ENCODE results near the gene GNA12. TPM values are rescaled to one million over a fixed set of nuclear protein-coding genes. Genes with fewer than 3 reads are reported as not detected.
A peak's percentile ranks its signal among the peaks of the same experiment; 100 is the strongest.

GNA12 gene
- total and polyA plus RNA-seq, 2 of the 4 experiments (the other 2 are of a cell fraction), result 14.3 to 93.9 TPM

- peak overlapping the region; percentile 68; the same call in 1 of the 2 replicates for H2BK120ac ChIP-seq (ENCODE audit: low read depth, low read length)
- H2AFZ ChIP-seq (replicated peaks; ENCODE audit: low read length, poor library complexity), result no peak overlapping the region
- DNase-seq, result no peak
- peak overlapping the region; percentile 78; the same call in 1 of the 2 replicates for H2AK5ac ChIP-seq (ENCODE audit: low read depth, low read length)
- peak overlapping the region; percentile 49 for H3K4ac ChIP-seq (ENCODE audit: low read depth, low read length)
- no peak for TF ChIP-seq RCOR1 (IDR thresholded peaks at IDR 0.05; ENCODE audit: insufficient replicate concordance, low read length)
- no peak for TF ChIP-seq CEBPB (IDR thresholded peaks at IDR 0.05; ENCODE audit: low read depth, low read length)
- no peak for TF ChIP-seq CTCF (conservative IDR thresholded peaks at IDR 0.05; ENCODE audit: low read depth, low read length)
- no peak for TF ChIP-seq MXI1 (IDR thresholded peaks at IDR 0.05; ENCODE audit: borderline replicate concordance, low read depth, low read length)
- peak overlapping the region in 1 of 2 experiments; percentile 22; a peak in 2 of 4 replicates for H4K8ac ChIP-seq (ENCODE audit: low read depth in 2 of 2, low read length in 2 of 2)
- peak overlapping the region; percentile 44; the same call in 1 of the 2 replicates for H3K27ac ChIP-seq (ENCODE audit: insufficient read depth, low read length)
- no peak for ATAC-seq (ENCODE audit: low read depth)
- H4K5ac ChIP-seq (ENCODE audit: low read depth, low read length), result no peak overlapping the region
- no peak overlapping the region for H2BK5ac ChIP-seq (ENCODE audit: low read depth, low read length, poor library complexity, severe bottlenecking)
- no peak overlapping the region for H3K56ac ChIP-seq (ENCODE audit: extremely low read depth, insufficient read depth, low read length)
- in situ Hi-C loops (cut with MboI; ENCODE audit: low sequenced_read_pairs) (no loop called here), dilution Hi-C loops (cut with HindIII; ENCODE audit: low sequenced_read_pairs, unreplicated experiment) (no loop called here), intact Hi-C loops (cut with micrococcal nuclease) (no loop called here)
- peaks cover 44 to 93% of the 10 kb centered on the region in 2 experiments for H3K79me1 ChIP-seq (ENCODE audit: low read depth in 1 of 2, low read length in 2 of 2)
- WGBS, 2 experiments (ENCODE audit: extremely low coverage in 2 of 2, insufficient read length in 1 of 2), result 86% methylated on average over 7 of the region's 16 CpGs; no CpG with 5 or more reads in 1 of the 2 experiments
- H3K23ac ChIP-seq (ENCODE audit: low read depth, low read length), result no peak overlapping the region
- H4K20me1 ChIP-seq (ENCODE audit: insufficient read depth, low read length), result peaks cover 2% of the 10 kb centered on the region; the same call in 1 of the 2 replicates
- H3K9me1 ChIP-seq (ENCODE audit: insufficient read depth, low read length), result peaks cover 31% of the 10 kb centered on the region
- H3K4me1 ChIP-seq (ENCODE audit: control insufficient read depth, insufficient read depth, low read length), result peaks cover 49% of the 10 kb centered on the region
- H3K4me3 ChIP-seq (ENCODE audit: insufficient read depth, low read depth, low read length), result no peak overlapping the region
- H3K18ac ChIP-seq (ENCODE audit: low read depth, low read length), result 0 out of 2 replicates have a peak overlapping the region, but pooled peaks have one; percentile 31
- no TSS peak for BruUV-seq (replicated peaks)
- H3K27me3 ChIP-seq (ENCODE audit: control insufficient read depth, insufficient read depth, low read length), result no peaks in the 10 kb centered on the region
- no peak overlapping the region for H3K9ac ChIP-seq (ENCODE audit: low read depth, low read length)
- peak overlapping the region; percentile 15 for H2AK9ac ChIP-seq (replicated peaks; ENCODE audit: low read depth, low read length, poor library complexity)
- H4K91ac ChIP-seq (ENCODE audit: insufficient read depth, low read depth, low read length), result peak overlapping the region; percentile 49
- CTCF ChIA-PET, result no interaction called here
- POLR2A ChIA-PET (ENCODE audit: unreplicated experiment), result no interaction called here
- H3K36me3 ChIP-seq (ENCODE audit: control insufficient read depth, insufficient read depth, low read length), result peaks cover 3% of the 10 kb centered on the region; the same call in 1 of the 2 replicates
- H2BK15ac ChIP-seq (ENCODE audit: low read depth, low read length), result peak overlapping the region; percentile 74; the same call in 2 of the 3 replicates
- H2BK20ac ChIP-seq (ENCODE audit: low read depth, low read length), result peak overlapping the region; percentile 49; the same call in 1 of the 2 replicates
- no peaks in the 10 kb centered on the region for H3K9me3 ChIP-seq (ENCODE audit: control insufficient read depth, insufficient read depth, low read length)
- peak overlapping the region; percentile 57; the same call in 1 of the 2 replicates for H3K14ac ChIP-seq (replicated peaks; ENCODE audit: low read depth, low read length)
- no peak overlapping the region for H3K4me2 ChIP-seq (ENCODE audit: low read depth, low read length)
Measured at GRCh38 chr7:2814186-2814945, 29.7 kb downstream of the GNA12 start.

Measured in IMR-90 (cell line).